CD4-positive, alpha-beta T cell (primary cell): ENCODE results near the gene ZNF133. TPM values are rescaled to one million over a fixed set of nuclear protein-coding genes. Genes with fewer than 3 reads are reported as not detected.

Experiments used
- ATAC-seq: fragments of 200-7000 bp; cut with Tn5 transposase; one replicate; pipeline ENCODE4 v1.10.0; 2022; ENCODE audit warnings: mild to moderate bottlenecking; ENCODE audit not compliant: poor library complexity
- CTCF ChIA-PET: fragments of 350-600 bp; sonication (Branson Sonifier 250); formaldehyde crosslinking; loops from one replicate; lab custom pipeline; 2021; ENCODE audit warnings: antibody characterized with exemption, inconsistent platforms; lab: Charles Lee
- POLR2A ChIA-PET: fragments of 350-600 bp; sonication (Branson Sonifier 250); formaldehyde crosslinking; loops from one replicate; lab custom pipeline; 2021; ENCODE audit warnings: antibody characterized with exemption, inconsistent platforms; lab: Charles Lee
- DNase-seq, 14 experiments: peaks; one replicate each; pipeline ENCODE4 v3.0.0-alpha.2; 2013 to 2020; ENCODE audit warnings: mixed read lengths in 2 of 14
- H3K27ac ChIP-seq, 2 donors: one replicate each; pipeline versions ENCODE4 v1.5.1 to v1.7.0; 2013; ENCODE audit warnings: low read length in 2 of 2, low read depth in 1 of 2, mild to moderate bottlenecking in 1 of 2
- H3K27me3 ChIP-seq, 2 experiments: 1 replicate in 1 of 2; 2 replicates in 1 of 2; pipeline versions ENCODE4 v1.6.1 to v1.7.0; 2013; ENCODE audit warnings: low read length in 2 of 2, control low read depth in 1 of 2, mild to moderate bottlenecking in 1 of 2, moderate library complexity in 1 of 2; ENCODE audit not compliant: insufficient read depth in 2 of 2, control insufficient read depth in 1 of 2
- H3K36me3 ChIP-seq: one replicate; pipeline ENCODE4 v1.6.1; 2013; ENCODE audit warnings: low read length, control low read depth; ENCODE audit not compliant: insufficient read depth
- H3K4me1 ChIP-seq: one replicate; pipeline ENCODE4 v1.6.1; 2013; ENCODE audit warnings: low read length, control low read depth; ENCODE audit not compliant: insufficient read depth
- H3K4me3 ChIP-seq: one replicate; pipeline ENCODE4 v1.5.1; 2013; ENCODE audit warnings: mild to moderate bottlenecking, low read length, moderate library complexity
- H3K9me3 ChIP-seq, 2 experiments: 1 replicate in 1 of 2; 2 replicates in 1 of 2; pipeline versions ENCODE4 v1.6.1 to v1.7.0; 2013; ENCODE audit warnings: low read length in 2 of 2, mild to moderate bottlenecking in 2 of 2, control low read depth in 1 of 2, moderate library complexity in 1 of 2; ENCODE audit not compliant: control insufficient read depth in 1 of 2, insufficient read depth in 1 of 2
- H3K27ac Mint-ChIP-seq: one replicate; pipeline ENCODE4 v1.8.0; 2020; ENCODE audit warnings: mixed read lengths
- H3K27me3 Mint-ChIP-seq: one replicate; pipeline ENCODE4 v1.8.0; 2021; ENCODE audit warnings: mixed read lengths
- H3K36me3 Mint-ChIP-seq: one replicate; pipeline ENCODE4 v1.8.0; 2021; ENCODE audit warnings: low read depth, mixed read lengths
- H3K4me1 Mint-ChIP-seq: one replicate; pipeline ENCODE4 v1.8.0; 2021; ENCODE audit warnings: low read depth, mixed read lengths
- H3K4me3 Mint-ChIP-seq: one replicate; pipeline ENCODE4 v1.8.0; 2020; ENCODE audit warnings: mild to moderate bottlenecking, mixed read lengths
- H3K9me3 Mint-ChIP-seq: one replicate; pipeline ENCODE4 v1.8.0; 2020; ENCODE audit warnings: mixed read lengths
- CTCF ChIP-seq: fragments of 200-600 bp; IDR thresholded peaks from one replicate; pipeline ENCODE4 v1.8.0; 2022; ENCODE audit warnings: antibody characterized with exemption, mild to moderate bottlenecking
- intact Hi-C, 2 experiments: fragments of 100-400 bp; cut with DNase I in 1 of 2; cut with micrococcal nuclease in 1 of 2; formaldehyde crosslinking; loops; one replicate each; pipeline versions ENCODE4 v1.15.1 to v1.9.0; 2023 to 2025; cut with DNase I, micrococcal nuclease
- total RNA-seq, 174 experiments: library from RNA in 2 of 174; stranded (reverse) in 2 of 174; gene quantifications; one replicate each; pipeline ENCODE4 v1.2.3 and lab custom pipeline; 2021 to 2026

ZNF133 gene
- total RNA-seq, 2 experiments from 2014 or later = 3.3 to 4.1 TPM

- no peaks in the 10 kb centered on the region for H3K36me3 ChIP-seq
- H3K27me3 ChIP-seq = peaks cover 6 to 11% of the 10 kb centered on the region in 2 experiments
- no peak for DNase-seq
- ChIA-PET CTCF (no interaction called here), POLR2A (no interaction called here)
- H3K4me3 ChIP-seq = no peak overlapping the region
- Mint-ChIP-seq H3K4me1 (no peaks in the 10 kb centered on the region), H3K4me3 (no peak overlapping the region), H3K36me3 (no peaks in the 10 kb centered on the region), H3K27ac (no peak overlapping the region), H3K27me3 (peaks cover 40% of the 10 kb centered on the region), H3K9me3 (no peaks in the 10 kb centered on the region)
- no peaks in the 10 kb centered on the region for H3K9me3 ChIP-seq
- no peak for TF ChIP-seq CTCF
- intact Hi-C loops = no loop called here
- H3K27ac ChIP-seq = no peak overlapping the region
- no peak for ATAC-seq
- H3K4me1 ChIP-seq = no peaks in the 10 kb centered on the region
Measured at GRCh38 chr20:18266282-18266681, 22.0 kb upstream of the ZNF133 start.

GRCh38 chr20:18267815-18268214, 20.5 kb upstream of the ZNF133 start:
- H3K27me3 Mint-ChIP-seq = peaks cover 49% of the 10 kb centered on the region
- no peaks in the 10 kb centered on the region for H3K4me1 ChIP-seq
- no peaks in the 10 kb centered on the region for H3K4me1 Mint-ChIP-seq
- H3K36me3 ChIP-seq = no peaks in the 10 kb centered on the region
- H3K36me3 Mint-ChIP-seq = no peaks in the 10 kb centered on the region
- no peak overlapping the region for H3K4me3 Mint-ChIP-seq
- H3K27ac Mint-ChIP-seq = no peak overlapping the region
- intact Hi-C loops = no loop called here
- no peak overlapping the region for H3K4me3 ChIP-seq
- CTCF ChIA-PET = no interaction called here
- no peak for TF ChIP-seq CTCF
- H3K9me3 ChIP-seq = no peaks in the 10 kb centered on the region
- peaks cover 6 to 11% of the 10 kb centered on the region in 2 experiments for H3K27me3 ChIP-seq
- H3K27ac ChIP-seq = no peak overlapping the region
- H3K9me3 Mint-ChIP-seq = no peaks in the 10 kb centered on the region
- no peak for DNase-seq
- POLR2A ChIA-PET = no interaction called here
- ATAC-seq = no peak

GRCh38 chr20:18271160-18271559, 17.2 kb upstream of the ZNF133 start:
- ChIA-PET CTCF (no interaction called here), POLR2A (no interaction called here)
- H3K4me1 Mint-ChIP-seq = no peaks in the 10 kb centered on the region

More at GRCh38 chr20:18271160-18271559, 17.2 kb upstream of the ZNF133 start:
- ATAC-seq (no peak), DNase-seq (no peak)
- H3K27me3 ChIP-seq = peaks cover 6 to 15% of the 10 kb centered on the region in 2 experiments
- no peak overlapping the region for H3K4me3 ChIP-seq
- no peaks in the 10 kb centered on the region for H3K36me3 ChIP-seq
- Mint-ChIP-seq H3K36me3 (no peaks in the 10 kb centered on the region), H3K4me3 (no peak overlapping the region), H3K9me3 (no peaks in the 10 kb centered on the region), H3K27me3 (peaks cover 58% of the 10 kb centered on the region), H3K27ac (no peak overlapping the region)
- TF ChIP-seq CTCF = no peak
- H3K27ac ChIP-seq = no peak overlapping the region
- intact Hi-C loops = loop anchor here (10.0 kb wide), 2 partner anchors 766 to 1466 kb away; no protein-coding TSS in a partner anchor
- H3K4me1 ChIP-seq = no peaks in the 10 kb centered on the region
- H3K9me3 ChIP-seq = no peaks in the 10 kb centered on the region
